GM18508 (cell line): Measurements from ENCODE around the gene POLR3G.

Experiments used
- ATAC-seq: cut with Tn5 transposase; IDR thresholded peaks from one replicate; pipeline ENCODE4 v1.9.1; 2021; ENCODE audit warnings: moderate number of reproducible peaks; ENCODE audit not compliant: insufficient read depth, unreplicated experiment

The POLR3G gene

DNA sequence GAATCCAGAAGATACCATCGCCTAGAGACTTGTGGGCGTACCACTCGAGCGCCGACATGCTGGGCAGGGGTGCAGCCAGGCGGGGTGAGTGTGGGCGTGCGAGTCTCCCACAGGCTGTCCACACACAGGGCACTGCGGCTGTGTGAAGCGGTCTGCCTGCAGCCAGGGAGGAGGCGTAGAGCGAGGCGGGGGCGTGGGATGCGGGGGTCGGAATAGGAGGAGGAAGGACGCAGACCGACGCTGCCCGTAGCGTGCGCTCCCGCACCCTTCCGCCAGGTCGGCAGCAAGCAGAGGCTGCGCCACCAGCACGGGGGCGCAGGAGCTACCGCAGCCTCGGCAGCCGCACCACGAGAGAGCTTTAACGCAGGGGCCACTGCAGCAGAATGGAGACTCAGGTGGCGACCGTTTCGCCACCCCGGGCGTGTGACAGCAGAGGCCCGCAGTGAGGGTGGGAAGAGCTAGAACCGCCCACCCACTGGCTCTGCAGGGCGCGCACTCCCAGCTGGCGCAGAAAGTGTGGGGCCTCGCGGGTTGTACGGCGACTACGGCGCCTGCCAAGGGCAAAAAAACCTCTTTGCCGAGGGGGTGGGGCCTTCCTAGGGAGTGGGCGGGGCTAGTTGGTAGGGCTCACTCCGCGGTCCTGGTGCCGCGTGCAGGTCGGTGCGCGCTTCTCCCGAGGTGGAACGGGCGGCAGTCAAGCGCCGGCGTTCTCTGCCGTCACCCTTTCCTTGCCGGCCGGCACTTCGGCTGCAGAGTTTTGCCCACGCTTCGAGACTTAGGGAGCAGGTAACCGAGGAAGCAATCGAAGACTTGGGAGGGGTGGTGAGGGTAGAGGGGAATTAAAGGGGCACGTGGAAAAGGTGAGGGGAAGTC, at the start of gene POLR3G, which contains the start of gene MBLAC2:
Gene POLR3G (plus strand): TSS at position 630 of the 873 bp plus-strand sequence. CDS start 10,704 bp downstream, outside the sequence.
Gene MBLAC2 (minus strand): TSS at position 537 of the 873 bp plus-strand sequence. CDS start 479 bp downstream, at position 58.
- ATAC-seq = peak; percentile 78

- no peak for ATAC-seq
These were observed 40.4 kb upstream of the POLR3G start for GRCh38 chr5:90434116-90434714.

- no peak for ATAC-seq
These were observed 37.0 kb upstream of the POLR3G start for GRCh38 chr5:90437663-90438062.

DNA sequence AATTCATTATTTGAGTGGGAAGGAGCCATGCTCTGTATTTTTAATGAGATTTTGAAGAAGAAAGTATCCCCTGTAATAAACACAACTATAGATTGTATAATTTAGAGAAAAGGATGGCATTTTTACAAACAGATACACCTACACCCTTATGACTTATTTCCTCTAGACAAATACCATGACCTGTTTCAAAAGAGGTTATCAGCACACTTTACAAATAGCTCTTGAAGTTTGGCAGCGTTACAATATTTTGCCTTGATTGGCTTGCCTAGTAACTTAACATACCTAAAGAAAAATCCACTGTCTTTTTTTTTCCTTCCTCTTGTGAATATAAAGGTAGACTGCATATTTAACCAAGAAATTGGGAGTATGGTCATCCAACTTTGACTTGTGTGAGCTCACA, 36.6 kb upstream of the POLR3G start:
- ATAC-seq = no peak

DNA sequence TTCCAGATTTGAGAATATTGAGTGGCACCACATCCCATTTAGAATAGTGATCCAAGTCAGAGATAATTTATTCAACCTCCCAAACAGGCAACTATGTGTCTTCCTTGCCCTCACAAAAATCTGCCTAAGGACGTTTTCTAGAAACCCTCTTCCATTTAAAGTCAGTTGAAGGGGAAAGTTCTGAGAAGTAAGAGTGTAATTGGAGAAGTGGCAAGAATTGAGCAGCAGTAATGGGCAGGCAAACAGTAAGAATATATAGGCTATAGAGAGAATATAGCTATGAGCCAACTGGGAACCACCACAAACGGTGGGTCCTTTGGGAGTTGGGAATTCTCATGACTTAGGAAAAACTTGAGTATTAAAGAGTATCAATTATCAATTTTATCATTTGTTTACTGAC, 34.0 kb upstream of the POLR3G start:
- ATAC-seq = no peak

DNA sequence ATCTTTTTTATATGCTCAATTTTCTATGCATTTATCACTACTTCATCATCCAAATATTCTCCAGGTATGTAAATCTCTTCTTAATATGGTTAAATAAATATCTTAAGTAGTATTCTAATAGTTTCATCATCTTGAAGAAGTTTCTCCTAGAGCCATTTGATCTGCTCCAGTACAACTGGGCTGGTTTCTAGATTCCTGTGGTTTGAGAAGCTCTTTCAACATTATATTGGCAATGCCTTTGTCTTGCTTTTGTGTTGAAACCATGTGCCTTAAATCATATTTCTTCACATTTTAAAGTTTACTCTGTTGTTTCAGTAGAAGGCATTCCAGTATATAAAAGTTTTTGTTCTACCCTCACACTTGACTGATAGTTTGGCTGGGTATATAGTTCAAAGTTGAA, 27.7 kb upstream of the POLR3G start:
- ATAC-seq = no peak

DNA sequence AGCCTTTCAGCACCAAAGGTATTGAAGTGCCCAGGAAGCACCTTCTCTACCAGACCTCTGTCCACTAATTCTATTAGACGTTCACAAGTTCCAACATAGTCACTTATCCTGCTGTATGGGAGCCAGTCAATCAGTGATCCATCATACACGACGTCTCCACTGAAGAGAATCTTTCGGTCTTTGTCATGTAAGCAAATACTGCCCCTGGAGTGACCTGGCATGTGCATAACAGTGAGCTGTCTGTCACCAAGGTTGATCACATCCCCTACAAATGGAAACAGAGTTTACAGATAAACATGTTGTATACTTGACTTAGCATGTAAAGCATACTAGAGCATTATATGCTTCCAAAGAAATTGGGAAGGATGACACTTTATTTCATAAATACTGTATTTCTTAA, 13.4 kb upstream of the POLR3G start:
- ATAC-seq = no peak

GRCh38 chr5:90472783-90473395, 1.8 kb upstream of the POLR3G start:
- ATAC-seq = no peak

DNA sequence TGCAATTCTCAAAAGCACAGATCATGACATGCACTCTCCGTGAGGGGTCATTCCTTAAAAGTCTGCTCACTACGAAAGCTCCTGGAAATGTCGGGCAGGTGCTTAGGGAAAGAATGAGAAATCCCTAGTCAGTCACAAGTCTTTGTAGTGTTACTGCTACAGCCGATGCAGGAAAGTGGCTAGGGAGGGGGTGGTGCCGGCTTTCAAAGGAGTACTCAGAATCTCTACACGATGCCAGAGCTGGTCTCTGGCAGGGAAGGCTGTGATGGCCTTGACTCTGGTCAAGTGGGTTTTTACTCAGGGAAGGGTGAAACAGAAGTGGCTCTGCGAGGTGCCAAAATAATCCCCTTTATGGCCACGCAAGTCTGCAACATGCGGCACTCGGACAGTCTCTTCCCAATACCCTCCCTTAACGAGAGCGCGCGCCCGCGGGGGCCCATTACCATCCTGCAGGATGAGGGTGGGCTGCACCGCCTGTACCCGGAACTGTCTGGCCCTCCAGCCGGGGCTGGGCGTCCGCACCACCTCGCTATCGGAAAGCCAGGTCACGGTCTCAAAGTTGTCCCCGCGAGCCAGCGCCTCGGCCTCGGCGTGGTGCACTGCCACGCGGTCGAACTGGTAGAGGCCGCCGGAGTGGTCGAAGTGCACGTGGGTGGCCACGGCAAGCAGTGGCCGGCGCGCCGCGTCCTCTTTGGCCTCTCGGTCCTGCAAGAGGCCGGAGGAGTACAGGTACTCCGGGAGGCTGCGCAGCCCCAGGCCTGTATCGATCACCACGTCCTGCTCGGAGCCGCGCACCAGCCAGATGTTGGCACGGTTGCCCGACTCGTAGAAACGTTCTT, 1.0 kb upstream of the POLR3G start:
- ATAC-seq = peak; percentile 3

- no peak for ATAC-seq
These were observed 844 bp downstream of the POLR3G start for GRCh38 chr5:90475436-90475980.

- ATAC-seq = no peak
These were observed 1.7 kb downstream of the POLR3G start for GRCh38 chr5:90476391-90476790.

DNA sequence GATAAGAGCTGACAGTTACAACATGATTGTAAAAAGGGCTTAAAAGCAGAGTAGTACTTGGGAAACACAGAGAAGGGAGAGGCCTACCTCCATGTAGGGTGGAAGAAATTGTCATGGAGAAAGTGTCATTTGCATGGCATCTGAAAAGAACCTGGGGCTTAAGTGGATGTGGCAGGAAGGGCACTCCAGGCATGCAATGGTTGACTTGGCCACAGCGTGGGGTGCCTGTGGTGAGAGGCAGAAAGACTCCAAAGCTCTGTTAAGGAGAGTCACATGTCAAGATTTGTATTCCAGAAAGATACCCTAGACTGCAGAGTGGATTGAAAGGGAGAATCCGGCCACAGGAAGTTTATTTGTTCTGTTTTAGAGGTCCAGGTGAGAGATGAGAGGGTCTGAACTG, 2.4 kb downstream of the POLR3G start:
- ATAC-seq = no peak

DNA sequence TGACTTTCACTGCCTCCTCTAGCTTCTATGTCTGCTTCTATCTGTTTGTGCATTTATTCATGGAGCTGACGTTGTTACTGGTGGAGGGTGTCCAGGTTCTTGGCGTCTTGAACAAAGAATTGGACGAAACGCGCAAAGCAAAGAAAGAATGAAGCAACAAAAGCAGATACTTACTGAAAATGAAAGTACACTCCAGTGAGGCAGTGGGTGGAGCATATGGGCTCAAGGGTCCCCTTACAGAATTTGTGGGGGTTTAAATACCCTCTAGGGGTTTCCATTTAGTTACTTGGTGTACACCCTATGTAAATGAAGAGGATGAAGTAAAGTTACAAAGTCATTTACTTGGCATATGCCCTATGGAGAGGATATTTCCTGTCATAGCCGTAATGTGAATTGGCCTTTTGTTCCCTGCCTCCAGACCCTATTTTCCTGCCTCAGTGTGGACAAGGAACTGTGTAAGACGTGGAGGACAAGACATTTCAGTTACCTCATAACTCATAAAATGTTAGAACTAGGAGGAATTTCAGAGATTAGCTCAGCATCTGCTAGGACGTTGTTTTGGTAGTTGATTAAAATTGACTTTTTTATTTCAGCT, 3.1 kb downstream of the POLR3G start:
- no peak for ATAC-seq

DNA sequence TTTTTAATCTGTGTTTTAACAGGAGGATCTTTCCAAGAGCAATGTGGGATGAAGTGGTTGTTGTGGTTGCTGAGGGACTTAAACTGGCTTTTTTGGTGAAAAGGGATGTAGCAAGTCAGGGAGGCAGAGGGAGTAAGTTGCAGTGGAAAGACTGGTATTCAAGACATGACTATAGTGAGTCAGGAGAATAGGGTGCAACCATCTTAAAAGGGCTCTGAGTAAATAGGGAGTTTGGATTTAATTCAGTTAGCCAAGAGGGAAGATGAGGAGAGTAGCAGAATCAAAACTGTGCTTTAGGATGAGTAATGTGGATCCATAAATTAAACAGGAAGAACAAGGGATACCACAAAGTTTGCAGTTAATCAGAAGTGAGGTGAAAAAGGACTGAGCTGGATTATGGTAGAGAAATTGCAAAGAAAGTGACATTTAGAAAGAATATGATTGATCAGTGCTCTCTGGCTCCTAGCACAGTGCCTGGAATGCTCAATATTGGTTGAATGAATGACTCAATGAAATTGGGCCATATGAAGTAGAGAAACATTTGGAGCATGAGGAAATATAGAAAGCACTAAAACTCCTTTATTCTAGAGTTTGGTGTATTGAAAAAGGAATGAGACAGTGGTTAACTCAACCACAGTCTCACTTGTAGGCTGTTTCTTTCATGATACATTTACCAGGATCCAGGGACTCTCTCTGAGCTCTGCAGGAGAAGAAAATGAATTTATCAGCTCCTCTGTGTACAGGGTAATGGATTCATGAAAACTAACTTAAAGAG, 5.1 kb downstream of the POLR3G start:
- ATAC-seq = no peak

GRCh38 chr5:90480699-90481098, 6.0 kb downstream of the POLR3G start:
- no peak for ATAC-seq

DNA sequence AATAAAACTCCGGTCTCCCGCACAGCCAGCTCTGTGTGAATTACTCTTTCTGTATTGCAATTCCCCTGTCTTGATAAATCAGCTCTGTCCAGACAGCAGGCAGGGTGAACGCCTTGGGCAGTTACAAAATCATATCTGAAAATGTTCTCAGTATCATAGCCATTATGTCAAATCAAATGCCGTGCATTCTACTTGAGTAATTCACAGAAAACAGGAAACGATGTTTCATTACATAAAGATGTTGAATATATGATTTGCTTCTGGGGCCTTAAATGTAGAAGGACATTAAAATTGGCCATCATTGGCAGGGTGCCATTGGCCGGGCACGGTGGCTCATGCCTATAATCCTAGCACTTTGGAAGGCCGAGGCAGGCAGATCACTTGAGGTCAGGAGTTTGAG, 8.5 kb downstream of the POLR3G start:
- ATAC-seq = no peak

DNA sequence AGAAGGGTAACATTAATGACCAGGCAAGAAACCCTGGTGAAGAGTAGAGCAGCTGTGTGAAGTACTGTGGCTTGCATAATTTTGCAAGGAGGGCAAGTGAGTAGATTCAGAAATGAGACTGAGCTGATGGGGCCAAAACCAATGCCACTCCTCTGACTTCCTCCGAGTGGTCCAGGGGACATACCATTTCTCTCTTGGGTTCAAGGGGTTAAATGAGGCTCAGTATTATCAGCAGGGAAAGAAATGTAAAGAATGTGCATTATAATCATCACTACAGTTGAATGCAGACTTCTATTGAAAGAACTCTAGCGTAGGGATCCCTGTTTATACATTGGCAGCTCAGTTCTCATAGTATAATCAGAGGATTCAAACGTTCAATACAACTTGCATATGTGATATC, 9.9 kb downstream of the POLR3G start:
- ATAC-seq = no peak

GRCh38 chr5:90488791-90489190, 14.1 kb downstream of the POLR3G start:
- ATAC-seq = no peak

GRCh38 chr5:90494043-90494442, 19.4 kb downstream of the POLR3G start:
- ATAC-seq = no peak
